Esophagus (tissue), 2 donors: ENCODE results near the gene VSTM1. TPM values are rescaled to one million over a fixed set of nuclear protein-coding genes. Genes with fewer than 3 reads are reported as not detected.

ENCODE experiments used
- H3K27ac ChIP-seq, 2 donors: one replicate each; pipeline ENCODE4 v1.5.1; 2013; ENCODE audit warnings: low read depth in 2 of 2, mild to moderate bottlenecking in 2 of 2, inconsistent platforms in 1 of 2, low read length in 1 of 2, moderate library complexity in 1 of 2
- H3K27me3 ChIP-seq, 2 donors: one replicate each; pipeline ENCODE4 v1.6.1; 2013; ENCODE audit warnings: low read length in 2 of 2, control low read depth in 1 of 2, mild to moderate bottlenecking in 1 of 2; ENCODE audit not compliant: insufficient read depth in 2 of 2, control insufficient read depth in 1 of 2
- H3K36me3 ChIP-seq, 2 donors: one replicate each; pipeline ENCODE4 v1.6.1; 2013; ENCODE audit warnings: low read length in 1 of 2; ENCODE audit not compliant: control insufficient read depth in 2 of 2, insufficient read depth in 2 of 2
- H3K4me1 ChIP-seq, 2 donors: one replicate each; pipeline ENCODE4 v1.6.1; 2013; ENCODE audit warnings: low read length in 1 of 2; ENCODE audit not compliant: control insufficient read depth in 2 of 2, insufficient read depth in 2 of 2
- H3K4me3 ChIP-seq, 2 donors: one replicate each; pipeline ENCODE4 v1.5.1; 2013; ENCODE audit warnings: low read length in 2 of 2, mild to moderate bottlenecking in 2 of 2, low read depth in 1 of 2, moderate library complexity in 1 of 2
- H3K9me3 ChIP-seq, 2 donors: one replicate each; pipeline ENCODE4 v1.6.1; 2013; ENCODE audit warnings: mild to moderate bottlenecking in 2 of 2, low read depth in 1 of 2, low read length in 1 of 2, moderate library complexity in 1 of 2; ENCODE audit not compliant: control insufficient read depth in 2 of 2, insufficient read depth in 1 of 2
- WGBS, 2 donors: extraction: QIAGEN DNeasy Blood & Tissue Kit; methylation state at CpG; one replicate each; pipeline ENCODE4 v1.1.7; 2013; 5-methylcytosine and 5-hydroxymethylcytosine counted together
- polyA plus RNA-seq, 2 donors: library from polyadenylated mRNA; stranded (reverse); fragments of 200-250 nt; gene quantifications; one replicate each; pipeline ENCODE4 v1.2.3, GENCODE V29; 2013
- donor health status: healthy with polysubstance abuse.
- donor health status: Bipolar disorder and iron deficiency.

VSTM1 gene
- polyA plus RNA-seq, 2 donors: not detected

GRCh38 chr19:53998223-53998622 lies 65.5 kb downstream of the VSTM1 start:
- no peaks in the 10 kb centered on the region for H3K4me1 ChIP-seq
- 47 to 57% methylated on average over 7 of the region's 7 CpGs for WGBS, 2 donors
- no peak overlapping the region for H3K4me3 ChIP-seq
- no peak overlapping the region for H3K27ac ChIP-seq
- no peaks in the 10 kb centered on the region for H3K9me3 ChIP-seq
- H3K27me3 ChIP-seq: no peaks in the 10 kb centered on the region
- no peaks in the 10 kb centered on the region for H3K36me3 ChIP-seq

- H3K4me1 ChIP-seq: peaks cover 3 to 4% of the 10 kb centered on the region in 2 donors
- WGBS, 2 donors: 71 to 86% methylated on average over 5 of the region's 5 CpGs
- no peak overlapping the region for H3K27ac ChIP-seq
- H3K36me3 ChIP-seq: no peaks in the 10 kb centered on the region
- H3K4me3 ChIP-seq: no peak overlapping the region
- no peaks in the 10 kb centered on the region for H3K9me3 ChIP-seq
- peaks cover 5 to 18% of the 10 kb centered on the region in 2 donors for H3K27me3 ChIP-seq
These were observed 68.9 kb downstream of the VSTM1 start for GRCh38 chr19:53994811-53995210.

- H3K27ac ChIP-seq: no peak overlapping the region
- WGBS, 2 donors: 64 to 67% methylated on average over 3 of the region's 3 CpGs
These were observed 70.2 kb downstream of the VSTM1 start for GRCh38 chr19:53993448-53993847.

GRCh38 chr19:53992815-53993214 lies 70.9 kb downstream of the VSTM1 start:
- peaks cover 3 to 4% of the 10 kb centered on the region in 2 donors for H3K4me1 ChIP-seq
- no peak overlapping the region for H3K4me3 ChIP-seq
- H3K27ac ChIP-seq: no peak overlapping the region
- H3K9me3 ChIP-seq: no peaks in the 10 kb centered on the region
- peaks cover 5 to 18% of the 10 kb centered on the region in 2 donors for H3K27me3 ChIP-seq
- no peaks in the 10 kb centered on the region for H3K36me3 ChIP-seq
- whole genome bisulfite sequencing, 2 donors: 16 to 30% methylated on average over 38 to 43 of the region's 43 CpGs

More at GRCh38 chr19:53993448-53993847, 70.2 kb downstream of the VSTM1 start:
- peaks cover 3 to 4% of the 10 kb centered on the region in 2 donors for H3K4me1 ChIP-seq
- peaks cover 5 to 18% of the 10 kb centered on the region in 2 donors for H3K27me3 ChIP-seq
- H3K4me3 ChIP-seq: no peak overlapping the region
- no peaks in the 10 kb centered on the region for H3K36me3 ChIP-seq
- no peaks in the 10 kb centered on the region for H3K9me3 ChIP-seq

- H3K9me3 ChIP-seq: no peaks in the 10 kb centered on the region
- H3K27ac ChIP-seq: no peak overlapping the region
- H3K4me1 ChIP-seq: peaks cover 3 to 4% of the 10 kb centered on the region in 2 donors
- peaks cover 5 to 18% of the 10 kb centered on the region in 2 donors for H3K27me3 ChIP-seq
- no peaks in the 10 kb centered on the region for H3K36me3 ChIP-seq
- WGBS, 2 donors: 76 to 77% methylated on average over 9 of the region's 9 CpGs
- no peak overlapping the region for H3K4me3 ChIP-seq
These were observed 71.5 kb downstream of the VSTM1 start for GRCh38 chr19:53992211-53992610.

- WGBS, 2 donors: 3 to 6% methylated on average over 25 to 66 of the region's 66 CpGs
- Histone ChIP-seq H3K27me3 (peaks cover 5 to 18% of the 10 kb centered on the region in 2 donors), H3K27ac (no peak within 1 kb of the TSS), H3K4me1 (peaks cover 3 to 4% of the 10 kb centered on the region in 2 donors), H3K9me3 (no peaks in the 10 kb centered on the region), H3K4me3 (peak within 1 kb of the TSS; percentile 12 to 19), H3K36me3 (no peaks in the 10 kb centered on the region)
These were observed 72.2 kb downstream of the VSTM1 start, which contains the start of gene CACNG6 for GRCh38 chr19:53991224-53992113. CACNG6 (plus strand) TSS chr19:53991637; CDS start chr19:53992878, 1,241 bp downstream.

Other genes starting within 250 kb of the VSTM1 start
- under 1 TPM; 0.01 to 0.04 TPM for gene NLRP12, start 239.6 kb downstream of the VSTM1 start, polyA plus RNA-seq
- 10 to 100 TPM in 1 of 2 donors, 1 to 10 TPM in 1; 9.3 to 20.4 TPM for gene MYADM, start 196.0 kb downstream of the VSTM1 start, polyA plus RNA-seq
- gene PRKCG, start 181.7 kb downstream of the VSTM1 start, polyA plus RNA-seq: under 1 TPM in 1 of 2 donors, not detected in 1; 0.01 TPM
- not detected for gene CACNG7, start 154.6 kb downstream of the VSTM1 start, polyA plus RNA-seq
- gene CACNG8, start 101.0 kb downstream of the VSTM1 start, polyA plus RNA-seq: under 1 TPM; 0.01 to 0.04 TPM
- not detected for gene CACNG6, start 72.3 kb downstream of the VSTM1 start, polyA plus RNA-seq
- gene TARM1, start 17.5 kb upstream of the VSTM1 start, polyA plus RNA-seq: not detected
- gene OSCAR, start 36.9 kb upstream of the VSTM1 start, polyA plus RNA-seq: 1 to 10 TPM in 1 of 2 donors, under 1 TPM in 1; 0.73 to 1.0 TPM
- gene NDUFA3, start 39.0 kb upstream of the VSTM1 start, polyA plus RNA-seq: 100 to 1,000 TPM; 147 to 303 TPM
- gene TFPT, start 51.8 kb upstream of the VSTM1 start, polyA plus RNA-seq: 10 to 100 TPM; 11.8 to 13.2 TPM
- gene PRPF31, start 51.9 kb upstream of the VSTM1 start, polyA plus RNA-seq: 10 to 100 TPM; 38.9 to 44.3 TPM
- 10 to 100 TPM; 21.3 to 23.0 TPM for gene CNOT3, start 73.9 kb upstream of the VSTM1 start, polyA plus RNA-seq
- gene LENG1, start 95.8 kb upstream of the VSTM1 start, polyA plus RNA-seq: 1 to 10 TPM; 4.9 to 7.0 TPM
- gene TMC4, start 109.3 kb upstream of the VSTM1 start, polyA plus RNA-seq: 10 to 100 TPM in 1 of 2 donors, 1 to 10 TPM in 1; 2.9 to 11.0 TPM
- 10 to 100 TPM; 21.4 to 22.0 TPM for gene MBOAT7, start 125.7 kb upstream of the VSTM1 start, polyA plus RNA-seq
- gene TSEN34, start 127.4 kb upstream of the VSTM1 start, polyA plus RNA-seq: 10 to 100 TPM; 17.9 to 55.0 TPM
- gene RPS9, start 137.0 kb upstream of the VSTM1 start, polyA plus RNA-seq: 1,000 to 10,000 TPM; 2,177 to 3,000 TPM
- under 1 TPM; 0.63 to 0.75 TPM for gene LILRB3, start 159.1 kb upstream of the VSTM1 start, polyA plus RNA-seq
- gene LILRA6, start 178.9 kb upstream of the VSTM1 start, polyA plus RNA-seq: under 1 TPM; 0.08 to 0.26 TPM
- under 1 TPM; 0.63 to 0.92 TPM for gene LILRB5, start 193.4 kb upstream of the VSTM1 start, polyA plus RNA-seq
- gene LILRB2, start 217.2 kb upstream of the VSTM1 start, polyA plus RNA-seq: under 1 TPM; 0.39 to 0.67 TPM
- under 1 TPM; 0.12 to 0.34 TPM for gene LILRA5, start 249.3 kb upstream of the VSTM1 start, polyA plus RNA-seq